ENCODE results near the gene THUMPD2. TPM values are rescaled to one million over a fixed set of nuclear protein-coding genes. Genes with fewer than 3 reads are reported as not detected.
"Not testable (repeated sequence)": the region's sequence is repeated elsewhere in the genome, so short reads cannot be mapped to it uniquely, and the experiment has no call there.

THUMPD2 gene
- total RNA-seq, 1 donor from 2014 or later = 11.5 TPM

GRCh38 chr2:39735648-39736047, 43.4 kb downstream of the THUMPD2 start:
- no peak overlapping the region for H3K9ac ChIP-seq (ENCODE audit: low read depth in 1 of 3, low read length in 3 of 3)

GRCh38 chr2:39734445-39734844, 44.6 kb downstream of the THUMPD2 start:
- Histone ChIP-seq H3K9ac (ENCODE audit: low read depth in 1 of 3, low read length in 3 of 3) (no peak overlapping the region), H3K27ac (ENCODE audit: low read depth, low read length) (no peak overlapping the region), H3K9me3 (ENCODE audit: control insufficient read depth in 3 of 3, low read length in 3 of 3) (no peaks in the 10 kb centered on the region), H3K36me3 (ENCODE audit: control insufficient read depth in 3 of 3, insufficient read depth in 3 of 3, low read length in 3 of 3) (peaks cover 6 to 31% (median 24%) of the 10 kb centered on the region in 3 donors), H3K27me3 (ENCODE audit: control insufficient read depth in 3 of 3, insufficient read depth in 3 of 3, low read length in 3 of 3) (no peaks in the 10 kb centered on the region), H3K4me1 (ENCODE audit: control insufficient read depth in 3 of 3, insufficient read depth in 3 of 3, low read length in 3 of 3) (peaks cover 0 to 16% (median 8%) of the 10 kb centered on the region in 3 donors), H3K4me3 (ENCODE audit: low read length in 3 of 3) (no peak overlapping the region)

More at GRCh38 chr2:39735648-39736047, 43.4 kb downstream of the THUMPD2 start:
- Histone ChIP-seq H3K36me3 (ENCODE audit: control insufficient read depth in 3 of 3, insufficient read depth in 3 of 3, low read length in 3 of 3) (peaks cover 6 to 31% (median 27%) of the 10 kb centered on the region in 3 donors), H3K27me3 (ENCODE audit: control insufficient read depth in 3 of 3, insufficient read depth in 3 of 3, low read length in 3 of 3) (no peaks in the 10 kb centered on the region), H3K4me1 (ENCODE audit: control insufficient read depth in 3 of 3, insufficient read depth in 3 of 3, low read length in 3 of 3) (peaks cover 0 to 13% (median 3%) of the 10 kb centered on the region in 3 donors), H3K27ac (ENCODE audit: low read depth, low read length) (no peak overlapping the region), H3K9me3 (ENCODE audit: control insufficient read depth in 3 of 3, low read length in 3 of 3) (no peaks in the 10 kb centered on the region), H3K4me3 (ENCODE audit: low read length in 3 of 3) (no peak overlapping the region)

GRCh38 chr2:39733070-39733674, 45.9 kb downstream of the THUMPD2 start:
- Histone ChIP-seq H3K9me3 (ENCODE audit: control insufficient read depth in 3 of 3, low read length in 3 of 3) (no peaks in the 10 kb centered on the region), H3K27me3 (ENCODE audit: control insufficient read depth in 3 of 3, insufficient read depth in 3 of 3, low read length in 3 of 3) (no peaks in the 10 kb centered on the region), H3K36me3 (ENCODE audit: control insufficient read depth in 3 of 3, insufficient read depth in 3 of 3, low read length in 3 of 3) (peaks cover 6 to 23% (median 15%) of the 10 kb centered on the region in 3 donors), H3K27ac (ENCODE audit: low read depth, low read length) (no peak overlapping the region), H3K9ac (ENCODE audit: low read depth in 1 of 3, low read length in 3 of 3) (no peak overlapping the region), H3K4me3 (ENCODE audit: low read length in 3 of 3) (no peak overlapping the region), H3K4me1 (ENCODE audit: control insufficient read depth in 3 of 3, insufficient read depth in 3 of 3, low read length in 3 of 3) (peaks cover 0 to 16% (median 8%) of the 10 kb centered on the region in 3 donors)

- Histone ChIP-seq H3K27ac (ENCODE audit: low read depth, low read length) (no peak overlapping the region), H3K9ac (ENCODE audit: low read depth in 1 of 3, low read length in 3 of 3) (no peak overlapping the region), H3K4me1 (ENCODE audit: control insufficient read depth in 3 of 3, insufficient read depth in 3 of 3, low read length in 3 of 3) (peaks cover 0 to 16% (median 8%) of the 10 kb centered on the region in 3 donors), H3K27me3 (ENCODE audit: control insufficient read depth in 3 of 3, insufficient read depth in 3 of 3, low read length in 3 of 3) (no peaks in the 10 kb centered on the region), H3K4me3 (ENCODE audit: low read length in 3 of 3) (no peak overlapping the region), H3K9me3 (ENCODE audit: control insufficient read depth in 3 of 3, low read length in 3 of 3) (no peaks in the 10 kb centered on the region), H3K36me3 (ENCODE audit: control insufficient read depth in 3 of 3, insufficient read depth in 3 of 3, low read length in 3 of 3) (peaks cover 4 to 17% (median 15%) of the 10 kb centered on the region in 3 donors)
These were observed 46.6 kb downstream of the THUMPD2 start for GRCh38 chr2:39732482-39732881.

- Histone ChIP-seq H3K9ac (ENCODE audit: low read depth in 1 of 3, low read length in 3 of 3) (no peak overlapping the region), H3K4me3 (ENCODE audit: low read length in 3 of 3) (no peak overlapping the region), H3K36me3 (ENCODE audit: control insufficient read depth in 3 of 3, insufficient read depth in 3 of 3, low read length in 3 of 3) (peaks cover 2 to 14% (median 12%) of the 10 kb centered on the region in 3 donors), H3K27ac (ENCODE audit: low read depth, low read length) (no peak overlapping the region), H3K9me3 (ENCODE audit: control insufficient read depth in 3 of 3, low read length in 3 of 3) (no peaks in the 10 kb centered on the region), H3K27me3 (ENCODE audit: control insufficient read depth in 3 of 3, insufficient read depth in 3 of 3, low read length in 3 of 3) (no peaks in the 10 kb centered on the region), H3K4me1 (ENCODE audit: control insufficient read depth in 3 of 3, insufficient read depth in 3 of 3, low read length in 3 of 3) (peaks cover 0 to 16% (median 8%) of the 10 kb centered on the region in 3 donors)
These were observed 47.5 kb downstream of the THUMPD2 start for GRCh38 chr2:39731546-39731945.

GRCh38 chr2:39730685-39731302, 48.3 kb downstream of the THUMPD2 start:
- H3K27ac ChIP-seq (ENCODE audit: low read depth, low read length) = no peak overlapping the region
- no peak overlapping the region for H3K4me3 ChIP-seq (ENCODE audit: low read length in 3 of 3)
- no peaks in the 10 kb centered on the region for H3K9me3 ChIP-seq (ENCODE audit: control insufficient read depth in 3 of 3, low read length in 3 of 3)
- no peaks in the 10 kb centered on the region for H3K27me3 ChIP-seq (ENCODE audit: control insufficient read depth in 3 of 3, insufficient read depth in 3 of 3, low read length in 3 of 3)
- H3K9ac ChIP-seq (ENCODE audit: low read depth in 1 of 3, low read length in 3 of 3) = no peak overlapping the region
- peaks cover 0 to 15% (median 8%) of the 10 kb centered on the region in 3 donors for H3K4me1 ChIP-seq (ENCODE audit: control insufficient read depth in 3 of 3, insufficient read depth in 3 of 3, low read length in 3 of 3)
- peaks cover 0 to 11% (median 6%) of the 10 kb centered on the region in 3 donors for H3K36me3 ChIP-seq (ENCODE audit: control insufficient read depth in 3 of 3, insufficient read depth in 3 of 3, low read length in 3 of 3)

GRCh38 chr2:39730276-39730675, 48.8 kb downstream of the THUMPD2 start:
- Histone ChIP-seq H3K27me3 (ENCODE audit: control insufficient read depth in 3 of 3, insufficient read depth in 3 of 3, low read length in 3 of 3) (no peaks in the 10 kb centered on the region), H3K27ac (ENCODE audit: low read depth, low read length) (no peak overlapping the region), H3K36me3 (ENCODE audit: control insufficient read depth in 3 of 3, insufficient read depth in 3 of 3, low read length in 3 of 3) (peaks cover 0 to 6% (median 3%) of the 10 kb centered on the region in 3 donors)

GRCh38 chr2:39728941-39729351, 50.1 kb downstream of the THUMPD2 start:
- Histone ChIP-seq H3K4me1 (ENCODE audit: control insufficient read depth in 3 of 3, insufficient read depth in 3 of 3, low read length in 3 of 3) (peaks cover 3 to 16% (median 12%) of the 10 kb centered on the region in 3 donors), H3K27ac (ENCODE audit: low read depth, low read length) (no peak overlapping the region), H3K9me3 (ENCODE audit: control insufficient read depth in 3 of 3, low read length in 3 of 3) (no peaks in the 10 kb centered on the region), H3K9ac (ENCODE audit: low read depth in 1 of 3, low read length in 3 of 3) (no peak overlapping the region), H3K27me3 (ENCODE audit: control insufficient read depth in 3 of 3, insufficient read depth in 3 of 3, low read length in 3 of 3) (no peaks in the 10 kb centered on the region), H3K4me3 (ENCODE audit: low read length in 3 of 3) (no peak overlapping the region), H3K36me3 (ENCODE audit: control insufficient read depth in 3 of 3, insufficient read depth in 3 of 3, low read length in 3 of 3) (peaks cover 0 to 5% (median 3%) of the 10 kb centered on the region in 3 donors)

More at GRCh38 chr2:39730276-39730675, 48.8 kb downstream of the THUMPD2 start:
- Histone ChIP-seq H3K4me1 (ENCODE audit: control insufficient read depth in 3 of 3, insufficient read depth in 3 of 3, low read length in 3 of 3) (peaks cover 0 to 11% (median 8%) of the 10 kb centered on the region in 3 donors), H3K9me3 (ENCODE audit: control insufficient read depth in 3 of 3, low read length in 3 of 3) (no peaks in the 10 kb centered on the region), H3K4me3 (ENCODE audit: low read length in 3 of 3) (no peak overlapping the region), H3K9ac (ENCODE audit: low read depth in 1 of 3, low read length in 3 of 3) (no peak overlapping the region)

GRCh38 chr2:39728085-39728484, 51.0 kb downstream of the THUMPD2 start:
- not testable (repeated sequence) for H3K4me3 ChIP-seq (ENCODE audit: low read length in 3 of 3); H3K27ac ChIP-seq (ENCODE audit: low read depth, low read length); H3K27me3 ChIP-seq (ENCODE audit: control insufficient read depth in 3 of 3, insufficient read depth in 3 of 3, low read length in 3 of 3); H3K36me3 ChIP-seq (ENCODE audit: control insufficient read depth in 3 of 3, insufficient read depth in 3 of 3, low read length in 3 of 3); H3K9ac ChIP-seq (ENCODE audit: low read depth in 1 of 3, low read length in 3 of 3); H3K9me3 ChIP-seq (ENCODE audit: control insufficient read depth in 3 of 3, low read length in 3 of 3)
- H3K4me1 ChIP-seq (ENCODE audit: control insufficient read depth in 3 of 3, insufficient read depth in 3 of 3, low read length in 3 of 3) = peaks cover 9 to 20% (median 15%) of the 10 kb centered on the region in 3 donors

GRCh38 chr2:39725401-39725800, 53.7 kb downstream of the THUMPD2 start:
- no peak overlapping the region for H3K27ac ChIP-seq (ENCODE audit: low read depth, low read length)
- H3K27me3 ChIP-seq (ENCODE audit: control insufficient read depth in 3 of 3, insufficient read depth in 3 of 3, low read length in 3 of 3) = no peaks in the 10 kb centered on the region
- no peaks in the 10 kb centered on the region for H3K9me3 ChIP-seq (ENCODE audit: control insufficient read depth in 3 of 3, low read length in 3 of 3)
- H3K9ac ChIP-seq (ENCODE audit: low read depth in 1 of 3, low read length in 3 of 3) = no peak overlapping the region
- H3K4me3 ChIP-seq (ENCODE audit: low read length in 3 of 3) = no peak overlapping the region
- peaks cover 0 to 2% (median 0%) of the 10 kb centered on the region in 3 donors for H3K36me3 ChIP-seq (ENCODE audit: control insufficient read depth in 3 of 3, insufficient read depth in 3 of 3, low read length in 3 of 3)
- H3K4me1 ChIP-seq (ENCODE audit: control insufficient read depth in 3 of 3, insufficient read depth in 3 of 3, low read length in 3 of 3) = peaks cover 15 to 28% (median 18%) of the 10 kb centered on the region in 3 donors
